Endothelial cell of umbilical vein (primary cell): ENCODE data around the gene RBBP5. TPM values are rescaled to one million over a fixed set of nuclear protein-coding genes. Genes with fewer than 3 reads are reported as not detected.

Source experiments
- BruUV-seq: library from RNA; stranded (reverse); fragments of 400-500 nt; replicated peaks from 2 replicates; lab custom pipeline; 2021; lab: Mats Ljungman, UMichigan
- CTCF ChIA-PET: fragments of 300-600, 350-600 bp; sonication (Branson Sonifier 250); formaldehyde crosslinking; loops from one replicate; lab custom pipeline; 2021; ENCODE audit warnings: antibody characterized with exemption, inconsistent platforms; lab: Charles Lee
- POLR2A ChIA-PET: fragments of 300-600, 350-600 bp; sonication (Branson Sonifier 250); formaldehyde crosslinking; loops from one replicate; lab custom pipeline; 2021; ENCODE audit warnings: antibody characterized with exemption, inconsistent platforms; lab: Charles Lee
- DNase-seq: peaks from one replicate; pipeline ENCODE4 v3.0.0-alpha.2; 2011; ENCODE audit warnings: low read depth, low spot score
- FAIRE-seq: peaks from 2 replicates; lab custom pipeline; 2011; peaks lifted over from hg19 to GRCh38; lab: Jason Lieb, UNC
- H2AFZ ChIP-seq: 2 replicates; pipeline ENCODE4 v1.6.0; 2012; ENCODE audit warnings: low read depth, low read length, control low read depth, inconsistent platforms
- H3K27ac ChIP-seq: 2 replicates; pipeline ENCODE4 v1.5.1; 2011; ENCODE audit warnings: low read depth, mild to moderate bottlenecking, control low read depth, low read length, moderate library complexity; ENCODE audit not compliant: insufficient read depth
- H3K27me3 ChIP-seq, 2 experiments: 2 replicates each; pipeline versions ENCODE4 v1.6.0 to v1.6.1; 2011; ENCODE audit warnings: low read length in 2 of 2, mixed read lengths in 1 of 2; ENCODE audit not compliant: control insufficient read depth in 2 of 2, insufficient read depth in 2 of 2
- H3K36me3 ChIP-seq, 2 experiments: 2 replicates in 1 of 2; 3 replicates in 1 of 2; pipeline ENCODE4 v1.5.1; 2011; ENCODE audit warnings: low read length in 2 of 2, mild to moderate bottlenecking in 1 of 2, moderate library complexity in 1 of 2; ENCODE audit not compliant: control insufficient read depth in 2 of 2, insufficient read depth in 2 of 2; ENCODE audit errors: extremely low read depth in 1 of 2
- H3K4me1 ChIP-seq: 3 replicates; pipeline ENCODE4 v1.5.1; 2011; ENCODE audit warnings: mild to moderate bottlenecking, low read length; ENCODE audit not compliant: control insufficient read depth, insufficient read depth; ENCODE audit errors: extremely low read depth
- H3K4me2 ChIP-seq: 2 replicates; pipeline ENCODE4 v1.6.1; 2011; ENCODE audit warnings: low read length, control low read depth, mixed read lengths; ENCODE audit not compliant: insufficient read depth
- H3K4me3 ChIP-seq, 3 experiments: fragments of 200-600 bp in 1 of 3; sonication (generic), shearing (Covaris generic) in 1 of 3; replicated peaks in 1 of 3; 2 replicates each; pipeline ENCODE4 v1.5.1; 2011 to 2016; ENCODE audit warnings: control low read depth in 3 of 3, low read length in 3 of 3, mild to moderate bottlenecking in 2 of 3, inconsistent platforms in 1 of 3, low read depth in 1 of 3, moderate library complexity in 1 of 3; ENCODE audit not compliant: insufficient read depth in 1 of 3
- H3K79me2 ChIP-seq: 2 replicates; pipeline ENCODE4 v1.6.0; 2012; ENCODE audit warnings: low read length, inconsistent platforms; ENCODE audit not compliant: control insufficient read depth, insufficient read depth
- H3K9ac ChIP-seq: replicated peaks from 2 replicates; pipeline ENCODE3; 2011; ENCODE audit warnings: low read length, control low read depth; ENCODE audit not compliant: insufficient read depth; ENCODE audit errors: extremely low read depth
- H3K9me1 ChIP-seq: replicated peaks from 3 replicates; pipeline ENCODE4 v1.6.0; 2011; ENCODE audit warnings: mild to moderate bottlenecking, low read length; ENCODE audit not compliant: control insufficient read depth, insufficient read depth; ENCODE audit errors: extremely low read depth
- H3K9me3 ChIP-seq: replicated peaks from 2 replicates; pipeline ENCODE4 v1.5.1; 2012; ENCODE audit warnings: low read length, inconsistent platforms; ENCODE audit not compliant: control insufficient read depth, insufficient read depth
- H4K20me1 ChIP-seq: replicated peaks from 2 replicates; pipeline ENCODE3; 2011; ENCODE audit warnings: mild to moderate bottlenecking, low read length; ENCODE audit not compliant: control insufficient read depth, insufficient read depth; ENCODE audit errors: extremely low read depth
- CTCF ChIP-seq, 2 donors: IDR thresholded peaks; 1 replicate in 1 of 2; 2 replicates in 1 of 2; pipeline ENCODE4 v1.5.1; 2011; ENCODE audit warnings: low read length in 2 of 2, mild to moderate bottlenecking in 2 of 2, moderate library complexity in 2 of 2, control low read depth in 1 of 2, inconsistent platforms in 1 of 2, low read depth in 1 of 2; ENCODE audit not compliant: insufficient read depth in 1 of 2; ENCODE audit errors: extremely low read depth in 1 of 2
- EZH2 ChIP-seq: IDR thresholded peaks from 2 replicates; pipeline ENCODE4 v1.6.1; 2012; ENCODE audit warnings: borderline replicate concordance, low read depth, mild to moderate bottlenecking, moderate library complexity, low read length, inconsistent platforms; ENCODE audit not compliant: severe bottlenecking
- FOS ChIP-seq: IDR thresholded peaks from 2 replicates; pipeline ENCODE4 v1.6.1; 2011; ENCODE audit warnings: mild to moderate bottlenecking, low read length, moderate library complexity, borderline replicate concordance; ENCODE audit not compliant: insufficient read depth
- GATA2 ChIP-seq: IDR thresholded peaks from 2 replicates; pipeline ENCODE4 v1.7.0; 2011; ENCODE audit warnings: low read depth, mild to moderate bottlenecking, moderate library complexity, mixed read lengths, low read length; ENCODE audit not compliant: insufficient read length, insufficient read depth
- JUN ChIP-seq: IDR thresholded peaks from 2 replicates; pipeline ENCODE4 v1.6.1; 2011; ENCODE audit warnings: borderline replicate concordance, low read depth; ENCODE audit not compliant: insufficient read length, insufficient read depth
- MAX ChIP-seq: IDR thresholded peaks from 2 replicates; pipeline ENCODE4 v1.6.1; 2011; ENCODE audit not compliant: insufficient read depth, insufficient read length
- MYC ChIP-seq: IDR thresholded peaks from one replicate; pipeline ENCODE4 v1.6.1; 2011; ENCODE audit warnings: mild to moderate bottlenecking, low read depth, low read length
- POLR2A ChIP-seq: IDR thresholded peaks from 2 replicates; pipeline ENCODE4 v1.6.1; 2012; ENCODE audit warnings: low read depth, mild to moderate bottlenecking, control low read depth, low read length
- POLR2AphosphoS5 ChIP-seq: IDR thresholded peaks from 2 replicates; pipeline ENCODE4 v1.6.1; 2012; ENCODE audit warnings: low read depth, mild to moderate bottlenecking, control low read depth, low read length, moderate library complexity; ENCODE audit not compliant: insufficient read depth
- dilution Hi-C: fragments of 300-500 bp; cut with MboI; formaldehyde crosslinking; loops from one replicate; pipeline ENCODE4 v1.15.0; 2019; ENCODE audit warnings: low sequenced_read_pairs; ENCODE audit not compliant: extremely low pct_ligation_motif_present
- intact Hi-C: fragments of 100-400 bp; cut with micrococcal nuclease; formaldehyde crosslinking; loops from one replicate; pipeline ENCODE4 v1.10.0; 2022
- polyA plus RNA-seq, 4 experiments: library from polyadenylated mRNA; depleted of rRNA in 3 of 4; stranded (reverse) in 3 of 4; unstranded in 1 of 4; fragments of >200 nt; gene quantifications; 2 replicates each; pipeline versions ENCODE4 v1.2.1 to v1.2.3, GENCODE V29; 2011 to 2012; ENCODE audit warnings: missing spikeins in 1 of 4
- total RNA-seq: library from RNA; stranded (reverse); gene quantifications from 2 replicates; pipeline ENCODE4 v1.2.3, GENCODE V29; 2021

The RBBP5 gene
- total and polyA plus RNA-seq, 2 donors (not counting 3 experiments of a cell fraction or from before 2014, with no cell fraction given): 5.8 to 14.2 TPM

GRCh38 chr1:205064301-205064700, 57.5 kb downstream of the RBBP5 start:
- no peak overlapping the region for H3K4me3 ChIP-seq
- intact Hi-C loops: no loop called here
- H3K27ac ChIP-seq: no peak overlapping the region
- H3K4me1 ChIP-seq: no peaks in the 10 kb centered on the region
- H3K9me1 ChIP-seq: no peaks in the 10 kb centered on the region
- no peaks in the 10 kb centered on the region for H3K36me3 ChIP-seq
- H2AFZ ChIP-seq: no peak overlapping the region
- dilution Hi-C loops: no loop called here
- ChIA-PET POLR2A (no interaction called here), CTCF (interaction anchor here (0.9 to 4.0 kb wide), 7 partner anchors 24 to 209 kb away, joined by 3 to 304 read pairs (median 5); no protein-coding TSS in a partner anchor)
- FAIRE-seq: no peak
- no peaks in the 10 kb centered on the region for H3K79me2 ChIP-seq
- no peaks in the 10 kb centered on the region for H3K9me3 ChIP-seq
- DNase-seq: no peak
- no peak overlapping the region for H3K4me2 ChIP-seq
- H3K9ac ChIP-seq: no peak overlapping the region
- no peaks in the 10 kb centered on the region for H4K20me1 ChIP-seq
- no peak for TF ChIP-seq FOS
- TF ChIP-seq MAX: no peak
- TF ChIP-seq EZH2: no peak
- no peak for TF ChIP-seq POLR2A
- no peak for TF ChIP-seq CTCF (IDR thresholded peaks at IDR 0.05; ENCODE audit: extremely low read depth in 1 of 2, insufficient read depth in 1 of 2, low read depth in 1 of 2, low read length in 2 of 2)
- H3K27me3 ChIP-seq: peaks cover 0 to 2% of the 10 kb centered on the region in 2 experiments
- BruUV-seq: no TSS peak

- no peak for TF ChIP-seq MAX
- no peak for TF ChIP-seq EZH2
- TF ChIP-seq JUN: no peak
- TF ChIP-seq MYC: no peak
- no peak for TF ChIP-seq POLR2A
- TF ChIP-seq POLR2AphosphoS5: no peak
- TF ChIP-seq FOS: no peak
- no peak for TF ChIP-seq GATA2
- TF ChIP-seq CTCF (IDR thresholded peaks at IDR 0.05; ENCODE audit: extremely low read depth in 1 of 2, insufficient read depth in 1 of 2, low read depth in 1 of 2, low read length in 2 of 2): no peak
- Histone ChIP-seq H3K4me2 (no peak overlapping the region), H3K4me1 (no peaks in the 10 kb centered on the region), H3K27me3 (peaks cover 0 to 2% of the 10 kb centered on the region in 2 experiments), H3K27ac (no peak overlapping the region), H3K9me1 (no peaks in the 10 kb centered on the region), H4K20me1 (no peaks in the 10 kb centered on the region), H3K4me3 (no peak overlapping the region), H3K9me3 (no peaks in the 10 kb centered on the region), H3K36me3 (no peaks in the 10 kb centered on the region), H3K9ac (no peak overlapping the region), H2AFZ (no peak overlapping the region), H3K79me2 (no peaks in the 10 kb centered on the region)
- ChIA-PET POLR2A (no interaction called here), CTCF (interaction anchor here (0.8 to 4.0 kb wide), 16 partner anchors 10 to 211 kb away, joined by 3 to 304 read pairs (median 18); partner anchors contain the start of gene RBBP5)
- no TSS peak for BruUV-seq
- DNase-seq: no peak
- dilution Hi-C loops (no loop called here), intact Hi-C loops (no loop called here)
- no peak for FAIRE-seq
Observed at GRCh38 chr1:205062895-205063294, 58.9 kb downstream of the RBBP5 start.
